Activated CD8-positive, alpha-beta memory T cell treated with anti-CD3 and anti-CD28 coated beads, Interleukin-2, amount 50 U/mL, for 1 hour (primary cell): ENCODE data around the gene PHOX2B.
"Not testable (repeated sequence)": the region's sequence is repeated elsewhere in the genome, so short reads cannot be mapped to it uniquely, and the experiment has no call there.

Source experiments
- DNase-seq: peaks from one replicate; pipeline ENCODE4 v3.0.0-alpha.2; 2020; ENCODE audit errors: extremely low read depth

Gene PHOX2B

DNA sequence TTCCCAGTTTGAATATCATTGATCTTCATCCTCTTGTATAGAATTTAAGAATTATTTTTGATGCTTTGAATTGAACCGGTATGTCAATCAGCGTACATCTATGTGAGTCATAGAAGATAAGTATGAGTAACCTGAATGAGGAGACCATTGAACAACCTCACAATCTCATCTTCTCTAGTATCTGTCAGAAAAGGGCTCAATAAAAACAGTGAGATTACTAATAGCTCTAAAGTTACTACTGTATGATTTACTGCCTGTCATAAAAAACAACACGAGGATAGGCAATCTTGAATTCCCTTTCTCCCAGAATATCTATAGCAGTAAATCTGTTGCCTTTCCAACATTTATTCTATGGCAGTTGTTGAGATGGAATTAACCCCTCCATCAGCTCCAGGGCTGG, 36.1 kb downstream of the PHOX2B start:
- DNase-seq = no peak

DNA sequence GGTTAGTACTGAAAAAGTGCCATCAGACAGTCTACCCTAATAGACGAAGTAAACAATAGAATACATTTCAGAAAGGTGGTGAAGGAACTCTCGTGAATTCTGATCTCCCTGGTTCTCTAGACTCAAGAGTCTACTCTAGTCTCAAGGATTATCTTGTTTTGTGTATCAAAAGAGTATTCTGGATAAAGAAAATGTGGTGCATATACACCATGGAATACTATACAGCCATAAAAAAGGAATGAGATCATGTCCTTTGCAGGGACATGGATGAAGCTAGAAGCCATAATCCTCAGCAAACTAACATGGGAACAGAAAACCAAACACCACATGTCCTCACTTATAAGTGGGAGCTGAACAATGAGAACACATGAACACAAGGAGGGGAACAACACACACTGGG, 36.9 kb downstream of the PHOX2B start:
- not testable (repeated sequence) for DNase-seq

GRCh38 chr4:41709844-41710481, 38.6 kb downstream of the PHOX2B start:
- DNase-seq = no peak

DNA sequence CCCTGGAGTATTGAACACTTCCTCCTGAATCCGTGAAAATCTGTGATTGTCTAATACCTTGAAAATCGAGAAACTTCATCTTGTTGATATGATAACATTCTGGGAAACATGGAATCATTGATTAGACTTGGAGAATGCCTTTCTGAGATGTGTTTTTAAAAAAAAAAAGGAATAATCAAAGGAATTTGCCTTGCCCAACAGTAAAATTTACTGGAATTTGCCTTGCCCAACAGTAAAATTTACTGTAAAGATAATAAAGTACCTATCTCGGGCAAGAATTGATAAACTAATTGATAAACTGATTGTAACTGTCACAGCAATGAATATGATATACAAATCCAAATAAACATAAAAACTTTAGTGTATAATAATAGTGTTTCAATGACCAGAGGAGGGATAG, 44.7 kb downstream of the PHOX2B start:
- DNase-seq = no peak

- no peak for DNase-seq
Observed at GRCh38 chr4:41702770-41703169, 45.8 kb downstream of the PHOX2B start.

DNA sequence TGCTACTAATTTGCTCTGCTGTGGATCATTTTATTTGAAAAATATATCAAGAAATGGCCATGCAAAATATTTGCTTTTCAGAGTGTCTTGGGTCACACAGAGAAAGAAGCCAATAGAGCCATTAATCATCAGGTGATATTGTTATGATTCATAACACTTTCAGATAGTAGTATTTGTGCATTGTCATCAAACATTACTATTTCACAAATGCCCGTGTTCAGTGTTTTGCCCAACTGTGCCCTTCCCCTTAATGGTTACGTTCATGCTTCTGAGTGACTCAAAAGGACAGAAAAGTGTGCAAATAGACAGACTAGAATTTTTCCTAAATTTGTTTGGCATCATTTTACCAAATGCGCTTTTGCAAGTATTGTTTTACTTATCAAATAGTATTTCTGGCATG, 46.5 kb downstream of the PHOX2B start:
- DNase-seq = no peak

DNA sequence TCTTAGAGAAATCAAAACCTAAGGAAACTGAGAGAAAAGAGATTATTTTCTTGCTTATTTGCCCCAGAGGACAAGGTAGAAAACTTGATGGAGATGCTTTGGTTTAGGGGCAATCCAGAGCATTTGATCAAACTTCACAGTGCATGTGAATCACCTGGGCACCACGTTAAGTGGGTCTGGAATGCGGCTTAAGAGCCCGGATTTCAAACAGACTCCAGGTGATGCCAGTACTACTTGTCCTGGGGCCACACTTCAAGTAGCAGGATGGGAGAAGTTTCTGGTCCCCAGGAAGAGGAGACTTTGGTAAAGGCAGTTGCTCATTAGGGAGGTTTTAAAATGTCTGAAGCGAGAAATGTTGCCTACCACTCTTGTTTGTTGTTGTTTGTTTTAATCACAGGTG, 51.8 kb downstream of the PHOX2B start:
- DNase-seq = no peak

DNA sequence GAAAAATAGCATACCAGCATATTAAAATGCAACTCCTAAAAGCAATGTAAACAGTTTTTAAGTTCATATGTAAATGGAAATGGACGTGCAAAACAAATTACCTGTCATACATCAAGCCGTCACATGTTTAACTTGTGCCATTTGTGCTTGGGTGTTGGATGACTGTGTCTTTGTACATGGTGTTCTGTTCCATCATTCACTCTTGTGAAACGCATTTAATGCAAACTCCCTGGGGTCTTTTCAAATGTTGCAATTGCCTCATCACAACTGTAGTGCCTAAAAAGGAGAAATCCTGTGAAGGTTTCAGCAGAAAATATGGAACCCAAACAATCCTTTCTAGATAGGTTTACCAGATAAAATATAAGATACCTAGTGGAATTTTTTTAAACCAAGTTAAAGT, 52.4 kb downstream of the PHOX2B start:
- no peak for DNase-seq
